H1 (cell line): Measurements from ENCODE around the gene CNOT3. TPM values are rescaled to one million over a fixed set of nuclear protein-coding genes. Genes with fewer than 3 reads are reported as not detected.

Experiments
- CTCF ChIA-PET: fragments of 300-600 bp; sonication (Branson Sonifier 250); formaldehyde crosslinking; loops from one replicate; lab custom pipeline; 2021; ENCODE audit not compliant: partially characterized antibody; lab: Charles Lee
- POLR2A ChIA-PET: fragments of 300-600 bp; sonication (Branson Sonifier 250); formaldehyde crosslinking; loops from one replicate; lab custom pipeline; 2021; ENCODE audit warnings: inconsistent platforms; ENCODE audit not compliant: partially characterized antibody; lab: Charles Lee
- DNase-seq, 2 experiments: peaks; one replicate each; pipeline versions ENCODE4 v3.0.0 to v3.0.0-alpha.2; 2010 to 2022; ENCODE audit warnings: low spot score in 2 of 2, low read depth in 1 of 2, mixed read lengths in 1 of 2
- FAIRE-seq: peaks from 2 replicates; lab custom pipeline; 2011; peaks lifted over from hg19 to GRCh38; lab: Jason Lieb, UNC
- H2AFZ ChIP-seq: 2 replicates; pipeline ENCODE4 v1.8.1; 2012; ENCODE audit warnings: low read length, inconsistent platforms
- H2AK5ac ChIP-seq: 2 replicates; pipeline ENCODE4 v1.6.1; 2013; ENCODE audit warnings: low read depth, low read length
- H2BK120ac ChIP-seq: replicated peaks from 2 replicates; pipeline ENCODE3; 2013; ENCODE audit warnings: low read depth, low read length, inconsistent platforms
- H2BK12ac ChIP-seq: 2 replicates; pipeline ENCODE4 v1.6.1; 2013; ENCODE audit warnings: low read depth, low read length
- H2BK15ac ChIP-seq: 2 replicates; pipeline ENCODE4 v1.6.1; 2013; ENCODE audit warnings: low read length
- H2BK20ac ChIP-seq: 2 replicates; pipeline ENCODE4 v1.6.1; 2013; ENCODE audit warnings: low read length
- H2BK5ac ChIP-seq: 2 replicates; pipeline ENCODE4 v1.6.1; 2013; ENCODE audit warnings: low read depth, low read length
- H3K14ac ChIP-seq: 2 replicates; pipeline ENCODE4 v1.6.1; 2013; ENCODE audit warnings: inconsistent platforms; ENCODE audit not compliant: insufficient read length
- H3K18ac ChIP-seq: 2 replicates; pipeline ENCODE4 v1.6.1; 2013; ENCODE audit warnings: low read length; ENCODE audit errors: extremely low read depth
- H3K23ac ChIP-seq: 2 replicates; pipeline ENCODE4 v1.6.1; 2013; ENCODE audit warnings: inconsistent platforms; ENCODE audit not compliant: insufficient read length
- H3K23me2 ChIP-seq: 2 replicates; pipeline ENCODE4 v1.6.1; 2013; ENCODE audit warnings: low read depth, low read length
- H3K27ac ChIP-seq: 2 replicates; pipeline ENCODE4 v1.6.1; 2011; ENCODE audit warnings: low read depth, low read length, inconsistent platforms
- H3K27me3 ChIP-seq, 4 experiments: replicated peaks in 1 of 4; 1 replicate in 1 of 4; 2 replicates in 3 of 4; pipeline versions ENCODE4 v1.6.1 to v1.8.1; 2011 to 2013; ENCODE audit warnings: low read length in 3 of 4, mild to moderate bottlenecking in 3 of 4, inconsistent platforms in 2 of 4, mixed read lengths in 2 of 4, moderate library complexity in 1 of 4; ENCODE audit not compliant: control insufficient read depth in 3 of 4, insufficient read depth in 3 of 4; ENCODE audit errors: extremely low read depth in 1 of 4
- H3K36me3 ChIP-seq, 4 experiments: 2 replicates each; pipeline versions ENCODE4 v1.6.1 to v1.8.1; 2011 to 2013; ENCODE audit warnings: mild to moderate bottlenecking in 4 of 4, low read length in 3 of 4, moderate library complexity in 2 of 4, control low read depth in 1 of 4, inconsistent platforms in 1 of 4; ENCODE audit not compliant: insufficient read depth in 4 of 4, control insufficient read depth in 2 of 4
- H3K4ac ChIP-seq: replicated peaks from 2 replicates; pipeline ENCODE3; 2013; ENCODE audit warnings: low read length, low read depth, mixed read lengths, inconsistent platforms; ENCODE audit not compliant: insufficient read length
- H3K4me1 ChIP-seq, 4 experiments: replicated peaks in 1 of 4; 1 replicate in 1 of 4; 2 replicates in 3 of 4; pipeline versions ENCODE4 v1.6.1 to v1.8.1; 2011 to 2013; ENCODE audit warnings: low read length in 3 of 4, inconsistent platforms in 2 of 4, mixed read lengths in 1 of 4; ENCODE audit not compliant: insufficient read depth in 4 of 4, control insufficient read depth in 3 of 4
- H3K4me2 ChIP-seq, 2 experiments: 2 replicates each; pipeline versions ENCODE4 v1.6.1 to v1.8.1; 2011 to 2013; ENCODE audit warnings: low read depth in 2 of 2, low read length in 2 of 2, control low read depth in 1 of 2, inconsistent platforms in 1 of 2, mild to moderate bottlenecking in 1 of 2; ENCODE audit not compliant: insufficient read depth in 1 of 2
- H3K4me3 ChIP-seq, 4 experiments: fragments of 200-600, 300-600 bp in 1 of 4; sonication (generic), shearing (Covaris generic), sonication (Bioruptor Twin) in 1 of 4; 2 replicates each; pipeline versions ENCODE4 v1.5.1 to v1.8.1; 2011 to 2016; ENCODE audit warnings: low read length in 4 of 4, low read depth in 3 of 4, control low read depth in 2 of 4, inconsistent platforms in 2 of 4, mild to moderate bottlenecking in 2 of 4, mixed read lengths in 1 of 4, moderate library complexity in 1 of 4; ENCODE audit not compliant: insufficient read depth in 2 of 4; ENCODE audit errors: extremely low read depth in 1 of 4
- H3K56ac ChIP-seq: replicated peaks from 2 replicates; pipeline ENCODE3; 2013; ENCODE audit warnings: low read depth, mild to moderate bottlenecking, mixed read lengths, low read length, inconsistent platforms; ENCODE audit not compliant: insufficient read length
- H3K79me1 ChIP-seq: 2 replicates; pipeline ENCODE4 v1.6.1; 2013; ENCODE audit warnings: low read depth, low read length, control low read depth
- H3K79me2 ChIP-seq, 2 experiments: 2 replicates each; pipeline versions ENCODE4 v1.6.1 to v1.8.1; 2012 to 2013; ENCODE audit warnings: low read length in 2 of 2, mild to moderate bottlenecking in 2 of 2, inconsistent platforms in 1 of 2; ENCODE audit not compliant: insufficient read depth in 2 of 2, control insufficient read depth in 1 of 2
- H3K9ac ChIP-seq, 4 experiments: replicated peaks in 1 of 4; 1 replicate in 1 of 4; 2 replicates in 3 of 4; pipeline versions ENCODE4 v1.6.1 to v1.8.1; 2011 to 2013; ENCODE audit warnings: low read depth in 3 of 4, low read length in 3 of 4, control low read depth in 2 of 4, mild to moderate bottlenecking in 2 of 4, moderate library complexity in 2 of 4, inconsistent platforms in 1 of 4; ENCODE audit errors: extremely low read depth in 1 of 4
- H3K9me3 ChIP-seq, 2 experiments: 2 replicates each; pipeline versions ENCODE4 v1.6.1 to v1.8.1; 2012 to 2013; ENCODE audit warnings: mild to moderate bottlenecking in 2 of 2, moderate library complexity in 2 of 2, control low read depth in 1 of 2, inconsistent platforms in 1 of 2, low read depth in 1 of 2, low read length in 1 of 2, mixed read lengths in 1 of 2; ENCODE audit not compliant: insufficient read depth in 2 of 2
- H4K20me1 ChIP-seq, 2 experiments: replicated peaks in 1 of 2; 2 replicates each; pipeline versions ENCODE3 to v1.8.1; 2011 to 2013; ENCODE audit warnings: inconsistent platforms in 2 of 2, low read length in 2 of 2, mild to moderate bottlenecking in 1 of 2; ENCODE audit not compliant: insufficient read depth in 2 of 2, control insufficient read depth in 1 of 2
- H4K5ac ChIP-seq: 2 replicates; pipeline ENCODE4 v1.6.1; 2013; ENCODE audit warnings: low read length, low read depth, mixed read lengths, inconsistent platforms; ENCODE audit not compliant: insufficient read length
- H4K8ac ChIP-seq: 2 replicates; pipeline ENCODE4 v1.8.0; 2013; ENCODE audit warnings: mild to moderate bottlenecking, moderate library complexity, low read length, inconsistent platforms; ENCODE audit not compliant: insufficient read depth; ENCODE audit errors: extremely low read depth
- H4K91ac ChIP-seq: replicated peaks from 2 replicates; pipeline ENCODE3; 2013; ENCODE audit warnings: low read length, mixed read lengths, inconsistent platforms; ENCODE audit not compliant: insufficient read length
- BCL11A ChIP-seq, 2 experiments: IDR thresholded peaks; one replicate each; pipeline ENCODE4 v1.6.1; 2011; ENCODE audit warnings: low read depth in 2 of 2, low read length in 2 of 2, mild to moderate bottlenecking in 2 of 2
- CEBPB ChIP-seq: IDR thresholded peaks from 2 replicates; pipeline ENCODE4 v1.6.1; 2012; ENCODE audit warnings: low read depth, low read length
- CREB1 ChIP-seq: IDR thresholded peaks from 2 replicates; pipeline ENCODE4 v1.6.1; 2012; ENCODE audit warnings: inconsistent platforms
- CTCF ChIP-seq, 3 experiments: IDR thresholded peaks; 1 replicate in 2 of 3; 2 replicates in 1 of 3; pipeline versions ENCODE4 v1.5.1 to v1.6.1; 2011; ENCODE audit warnings: low read length in 3 of 3, mild to moderate bottlenecking in 3 of 3, inconsistent platforms in 2 of 3, low read depth in 1 of 3, moderate library complexity in 1 of 3; ENCODE audit not compliant: insufficient read depth in 1 of 3; ENCODE audit errors: control extremely low read depth in 1 of 3
- EP300 ChIP-seq, 2 experiments: IDR thresholded peaks; 1 replicate in 1 of 2; 2 replicates in 1 of 2; pipeline ENCODE4 v1.6.1; 2011 to 2012; ENCODE audit warnings: low read depth in 2 of 2, low read length in 2 of 2, mild to moderate bottlenecking in 2 of 2, borderline replicate concordance in 1 of 2, inconsistent platforms in 1 of 2, moderate library complexity in 1 of 2
- FOSL1 ChIP-seq: IDR thresholded peaks from 2 replicates; pipeline ENCODE4 v1.6.1; 2011; ENCODE audit warnings: mild to moderate bottlenecking, low read depth, low read length, moderate library complexity; ENCODE audit not compliant: insufficient read depth
- JUN ChIP-seq: IDR thresholded peaks from 2 replicates; pipeline ENCODE4 v1.6.1; 2011; ENCODE audit warnings: low read depth, mild to moderate bottlenecking, improper control_type of control experiment, low read length
- POLR2AphosphoS5 ChIP-seq: IDR thresholded peaks from 2 replicates; pipeline ENCODE4 v1.6.1; 2011; ENCODE audit warnings: low read depth, low read length
- SP2 ChIP-seq: IDR thresholded peaks from 2 replicates; pipeline ENCODE4 v1.6.1; 2012; ENCODE audit warnings: mild to moderate bottlenecking, low read length, inconsistent platforms
- TBP ChIP-seq: IDR thresholded peaks from 2 replicates; pipeline ENCODE4 v1.6.1; 2011; ENCODE audit warnings: low read depth, low read length, improper control_type of control experiment
- TCF12 ChIP-seq: IDR thresholded peaks from 2 replicates; pipeline ENCODE4 v1.6.1; 2011; ENCODE audit warnings: low read depth, mild to moderate bottlenecking, low read length
- TEAD4 ChIP-seq: IDR thresholded peaks from 2 replicates; pipeline ENCODE4 v1.6.1; 2012; ENCODE audit warnings: low read depth, low read length, inconsistent platforms, mixed read lengths
- ZNF274 ChIP-seq: IDR thresholded peaks from 2 replicates; pipeline ENCODE4 v1.7.0; 2012; ENCODE audit warnings: low read length, borderline replicate concordance; ENCODE audit errors: extremely low read depth
- WGBS, 2 experiments: shearing (Covaris generic) in 1 of 2; methylation state at CpG; one replicate each; pipeline versions ENCODE4 v1.1.6 to v1.1.7; 2013 to 2015; ENCODE audit warnings: low lambda C conversion rate in 2 of 2, mixed read lengths in 2 of 2, inconsistent platforms in 1 of 2, low coverage in 1 of 2, missing lambda C conversion rate in 1 of 2; ENCODE audit not compliant: insufficient replicate concordance in 2 of 2, insufficient coverage in 1 of 2, insufficient read length in 1 of 2; ENCODE audit errors: extremely low coverage in 1 of 2, missing lambda C conversion rate in 1 of 2; 5-methylcytosine and 5-hydroxymethylcytosine counted together
- polyA plus RNA-seq, 7 experiments: library from polyadenylated mRNA; depleted of rRNA in 3 of 7; stranded (reverse) in 5 of 7; unstranded in 2 of 7; fragments of >200 nt in 5 of 7; fragments of 200-250 nt in 2 of 7; gene quantifications; 1 replicate in 5 of 7; 2 replicates in 1 of 7; 4 replicates in 1 of 7; pipeline versions ENCODE4 v1.2.1 to v1.2.3, GENCODE V29; 2011 to 2013; ENCODE audit warnings: missing spikeins in 2 of 7, mixed read lengths in 2 of 7
- total RNA-seq: library from RNA; stranded (reverse); fragmentation: NEBNext Ultra II Directional; extraction: Animal tissue kit (Norgen Biotek cat#: 25700); gene quantifications from 2 replicates; pipeline ENCODE4 v1.2.1, GENCODE V29; 2021

CNOT3 gene
- total and polyA plus RNA-seq, 2 of the 8 experiments (the other 6 are each of a cell fraction or from before 2014, with no cell fraction given) = 21.2 to 86.4 TPM

GRCh38 chr19:54125713-54126112 lies 11.8 kb upstream of the CNOT3 start:
- Histone ChIP-seq H2AK5ac (no peak overlapping the region), H3K18ac (no peak overlapping the region), H2BK120ac (no peak overlapping the region), H3K23ac (no peak overlapping the region), H3K23me2 (no peaks in the 10 kb centered on the region), H3K56ac (no peak overlapping the region), H4K20me1 (peaks cover 0 to 11% of the 10 kb centered on the region in 2 experiments), H3K27me3 (no peaks in the 10 kb centered on the region), H4K5ac (no peak overlapping the region), H4K91ac (no peak overlapping the region), H3K4me3 (no peak overlapping the region), H2BK12ac (no peak overlapping the region), H3K4me2 (no peak overlapping the region), H4K8ac (no peak overlapping the region), H3K36me3 (peaks cover 26 to 74% (median 47%) of the 10 kb centered on the region in 4 experiments), H2BK15ac (no peak overlapping the region), H3K4ac (no peak overlapping the region), H3K9me3 (no peaks in the 10 kb centered on the region), H2BK5ac (no peak overlapping the region), H3K79me1 (no peaks in the 10 kb centered on the region; the same call in 1 of the 2 replicates), H2BK20ac (no peak overlapping the region), H3K79me2 (no peaks in the 10 kb centered on the region), H3K27ac (no peak overlapping the region), H3K14ac (no peak overlapping the region), H2AFZ (no peak overlapping the region), H3K4me1 (no peaks in the 10 kb centered on the region), H3K9ac (no peak overlapping the region)
- FAIRE-seq (no peak), DNase-seq (no peak)
- CTCF ChIA-PET = no interaction called here
- POLR2A ChIA-PET = interaction anchor here (1.0 to 5.0 kb wide), 4 partner anchors 7 to 18 kb away, joined by 3 to 40 read pairs (median 8); partner anchors contain the start of genes PRPF31 and TFPT
- 82% methylated on average over 9 of the region's 9 CpGs; no CpG with 5 or more reads in 1 of the 2 experiments for WGBS, 2 experiments
- TF ChIP-seq JUN (no peak), CREB1 (no peak), CEBPB (no peak), BCL11A (IDR thresholded peaks at IDR 0.05; ENCODE audit: low read depth in 2 of 2, low read length in 2 of 2) (no peak), FOSL1 (no peak), EP300 (IDR thresholded peaks at IDR 0.05; ENCODE audit: borderline replicate concordance in 1 of 2, low read depth in 2 of 2, low read length in 2 of 2) (no peak), ZNF274 (no peak), TCF12 (no peak), CTCF (IDR thresholded peaks at IDR 0.05; ENCODE audit: control extremely low read depth in 1 of 3, insufficient read depth in 1 of 3, low read depth in 1 of 3, low read length in 3 of 3) (no peak), SP2 (no peak), POLR2AphosphoS5 (no peak), TBP (no peak), TEAD4 (no peak)
